H4 (cell line): ENCODE results near the gene SRRT. TPM values are rescaled to one million over a fixed set of nuclear protein-coding genes. Genes with fewer than 3 reads are reported as not detected.
"Not testable (repeated sequence)": the region's sequence is repeated elsewhere in the genome, so short reads cannot be mapped to it uniquely, and the experiment has no call there.

Experiments
- DNase-seq: peaks from one replicate; pipeline ENCODE4 v3.0.0-alpha.2; 2015; ENCODE audit warnings: low spot score
- total RNA-seq: library from RNA; depleted of rRNA; stranded (reverse); fragments of >200 nt; shearing (Covaris generic); gene quantifications from 2 replicates; pipeline ENCODE4 v1.2.3, GENCODE V29; 2014; rRNA removed

The SRRT gene
- total RNA-seq, 1 experiment from 2014 or later = 46.8 TPM

DNA sequence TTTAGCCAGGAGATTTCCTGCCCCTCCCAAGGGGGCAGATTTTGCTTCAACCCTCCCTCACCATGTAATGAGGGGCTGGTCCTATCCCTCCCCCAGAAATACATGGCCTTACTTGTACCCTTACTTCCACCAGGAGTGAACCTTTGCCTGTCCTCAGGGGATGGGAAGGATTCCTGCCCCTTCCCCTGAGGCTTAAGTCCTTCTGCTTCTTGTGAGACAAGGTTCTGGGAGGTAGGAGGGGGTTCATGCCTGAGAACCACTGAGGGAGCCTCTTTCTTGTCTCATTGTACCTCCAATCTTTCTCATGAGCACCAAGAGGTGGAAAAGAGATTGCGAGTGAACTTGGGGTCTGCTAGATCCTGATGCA, 54.9 kb downstream of the SRRT start:
- DNase-seq = no peak

DNA sequence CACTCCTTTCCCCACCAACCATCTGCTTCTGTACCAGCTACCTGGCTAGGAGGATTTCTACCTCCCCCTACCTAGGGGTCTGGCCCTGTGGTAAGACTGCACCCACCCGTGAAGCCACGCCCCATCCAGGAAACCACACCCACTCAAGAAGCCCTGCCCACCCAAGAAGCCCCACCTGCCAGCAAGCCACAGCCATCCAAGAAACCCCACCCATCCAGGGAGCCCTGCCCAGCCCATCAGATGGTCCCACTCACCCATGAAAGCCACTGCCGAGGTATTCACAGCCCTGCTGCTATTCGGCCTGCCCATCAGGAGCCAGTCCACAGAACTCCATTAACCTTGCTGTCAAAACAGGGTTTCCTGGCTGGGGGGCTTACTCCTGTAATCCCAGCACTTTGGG, 58.8 kb downstream of the SRRT start:
- no peak for DNase-seq

DNA sequence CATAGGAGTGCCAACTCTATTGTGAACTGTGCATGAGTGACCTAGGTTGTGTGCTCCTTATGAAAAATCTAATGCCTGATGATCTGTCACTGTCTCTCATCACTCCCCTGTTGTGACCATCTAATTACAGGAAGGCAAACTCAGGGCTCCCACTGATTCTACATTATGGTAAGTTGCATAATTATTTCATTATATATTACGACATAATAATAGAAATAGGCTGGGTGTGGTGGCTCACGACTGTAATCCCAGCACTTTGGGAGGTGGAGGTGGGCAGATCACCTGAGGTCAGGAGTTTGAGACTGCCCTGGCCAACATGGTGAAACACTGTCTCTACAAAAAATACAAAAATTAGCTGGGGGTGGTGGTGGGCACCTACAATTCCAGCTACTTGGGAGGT, 60.5 kb downstream of the SRRT start:
- DNase-seq = not testable (repeated sequence)

DNA sequence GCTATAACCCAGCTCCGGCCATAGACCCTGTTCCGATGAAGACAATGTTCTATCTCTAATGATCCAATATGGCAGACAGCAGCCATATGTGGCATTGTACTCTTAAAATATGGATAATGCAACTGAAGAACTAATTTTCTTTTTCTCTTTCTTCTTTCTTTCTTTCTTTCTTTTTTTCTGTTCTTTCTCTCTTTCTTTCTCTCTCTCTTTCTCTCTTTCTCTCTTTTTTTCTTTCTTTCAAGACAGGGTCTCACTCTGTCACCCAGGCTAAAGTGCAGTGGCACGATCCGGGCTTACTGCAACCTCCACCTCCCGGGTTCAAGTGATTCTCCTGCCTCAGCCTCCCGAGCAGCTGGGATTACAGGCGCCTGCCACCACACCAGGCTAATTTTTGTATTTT, 61.3 kb downstream of the SRRT start:
- DNase-seq = not testable (repeated sequence)

Other genes with a start within 250 kb of the SRRT start
- gene TFR2, start 233.6 kb upstream of the SRRT start, total RNA-seq = 0.25 TPM in 1 of 2 replicates, not detected in the other
- gene ACTL6B, start 218.7 kb upstream of the SRRT start, total RNA-seq = not detected in 2 replicates
- gene GNB2, start 201.4 kb upstream of the SRRT start, total RNA-seq = 65.0 and 67.1 TPM in 2 replicates
- 2.6 and 4.1 TPM in 2 replicates for gene GIGYF1, start 180.9 kb upstream of the SRRT start, total RNA-seq
- 61.6 and 80.1 TPM in 2 replicates for gene POP7, start 169.0 kb upstream of the SRRT start, total RNA-seq
- gene EPO, start 154.6 kb upstream of the SRRT start, total RNA-seq = not detected in 2 replicates
- not detected in 2 replicates for gene ZAN, start 141.5 kb upstream of the SRRT start, total RNA-seq
- gene EPHB4, start 47.6 kb upstream of the SRRT start, total RNA-seq = 29.9 and 37.1 TPM in 2 replicates
- gene SLC12A9, start 22.4 kb upstream of the SRRT start, total RNA-seq = 4.9 and 5.6 TPM in 2 replicates
- gene TRIP6, start 7.7 kb upstream of the SRRT start, total RNA-seq = 78.5 and 95.5 TPM in 2 replicates
- 6.3 and 6.7 TPM in 2 replicates for gene UFSP1, start 14.6 kb downstream of the SRRT start, total RNA-seq
- 0.15 TPM in 1 of 2 replicates, not detected in the other for gene ACHE, start 20.8 kb downstream of the SRRT start, total RNA-seq
- not detected in 2 replicates for gene MUC3A, start 74.4 kb downstream of the SRRT start, total RNA-seq
- 0.54 and 1.0 TPM in 2 replicates for gene MUC12, start 94.5 kb downstream of the SRRT start, total RNA-seq
- not detected in 2 replicates for gene MUC17, start 145.0 kb downstream of the SRRT start, total RNA-seq
- gene TRIM56, start 210.4 kb downstream of the SRRT start, total RNA-seq = 3.4 and 4.6 TPM in 2 replicates